GM21717 (cell line): ENCODE data around the gene DNAH2.
"Not testable (repeated sequence)": the region's sequence is repeated elsewhere in the genome, so short reads cannot be mapped to it uniquely, and the experiment has no call there.

Experiments used
- ATAC-seq: cut with Tn5 transposase; IDR thresholded peaks from one replicate; pipeline ENCODE4 v1.9.1; 2021; ENCODE audit warnings: mild to moderate bottlenecking, moderate library complexity; ENCODE audit not compliant: unreplicated experiment

DNAH2 gene

DNA sequence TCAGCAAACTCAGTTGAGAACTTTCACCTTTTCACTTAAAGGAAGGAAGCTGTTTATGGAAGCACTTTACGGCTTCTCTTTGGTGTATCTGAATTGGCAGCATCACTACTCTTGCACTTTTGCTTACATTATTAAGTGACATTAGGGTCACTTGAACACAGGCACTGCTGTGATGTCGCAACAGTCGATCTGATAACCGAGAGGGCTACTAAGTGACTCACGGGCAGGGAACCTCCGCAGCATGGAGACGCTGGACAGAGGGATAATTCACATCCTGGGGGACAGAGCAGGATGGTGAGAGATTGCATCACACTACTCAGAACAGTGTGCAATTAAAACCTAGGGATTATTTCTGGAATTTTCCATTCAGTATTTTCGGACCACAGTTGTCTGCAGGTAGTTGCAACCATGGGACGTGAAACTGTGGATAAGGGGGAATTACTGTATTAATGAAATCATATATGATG is 56.5 kb downstream of the DNAH2 start:
- ATAC-seq: no peak

DNA sequence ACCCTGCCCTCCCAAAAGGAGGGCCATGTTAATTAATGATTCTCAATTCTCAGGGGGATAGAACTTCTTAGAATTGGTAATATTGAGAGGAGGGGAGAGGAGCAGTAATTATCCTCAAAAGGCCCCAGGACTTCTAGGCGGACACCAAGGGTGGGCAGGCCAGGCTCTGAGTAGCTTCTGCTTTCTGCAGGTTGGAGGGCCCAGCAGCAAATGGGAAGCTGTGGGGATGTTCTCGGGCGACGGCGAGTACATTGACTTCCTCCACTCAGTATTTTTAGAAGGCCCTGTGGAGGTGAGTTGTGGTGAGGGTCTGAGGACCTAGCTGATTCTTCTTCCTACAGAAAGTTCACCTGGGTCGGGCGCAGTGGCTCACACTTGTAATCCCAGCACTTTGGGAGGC is 57.5 kb downstream of the DNAH2 start:
- ATAC-seq: no peak

DNA sequence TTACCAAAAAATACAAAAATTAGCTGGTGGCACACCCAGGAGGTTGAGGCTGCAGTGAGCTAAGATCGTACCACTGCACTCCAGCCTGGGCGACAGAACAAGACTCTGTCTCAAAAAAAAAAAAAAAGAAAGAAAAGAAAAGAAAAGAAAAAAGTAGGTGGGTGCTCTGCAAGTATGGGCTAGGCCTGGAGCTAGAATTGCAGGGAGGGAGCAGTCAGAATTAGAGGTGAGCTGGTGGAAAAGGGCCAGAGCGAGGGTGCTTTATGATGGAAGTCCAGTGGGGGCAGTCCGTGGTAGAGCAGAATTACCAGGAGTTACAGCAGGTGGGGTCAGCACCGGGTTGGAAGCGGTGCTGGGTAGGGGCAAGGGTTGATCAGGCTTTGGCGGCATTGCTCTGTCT is 59.5 kb downstream of the DNAH2 start:
- ATAC-seq: no peak

DNA sequence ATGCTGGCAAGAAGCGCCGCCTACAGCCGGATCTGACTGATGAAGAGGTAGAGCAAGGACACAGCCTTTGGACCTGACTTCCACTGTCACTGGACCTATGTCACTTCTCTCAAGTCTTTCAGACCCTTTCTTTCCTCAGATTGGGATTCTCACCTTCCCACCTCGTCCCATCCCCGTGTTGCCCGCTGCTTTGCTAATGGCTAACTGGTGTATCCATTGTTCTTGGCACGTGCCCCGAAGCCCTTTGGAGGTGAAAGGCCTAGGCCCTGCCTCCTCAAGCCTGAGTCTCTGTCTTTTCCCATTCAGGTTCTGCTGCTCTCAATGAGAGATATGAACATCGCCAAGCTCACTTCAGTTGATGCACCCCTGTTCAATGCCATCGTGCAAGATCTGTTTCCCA is 63.2 kb downstream of the DNAH2 start:
- ATAC-seq: no peak

DNA sequence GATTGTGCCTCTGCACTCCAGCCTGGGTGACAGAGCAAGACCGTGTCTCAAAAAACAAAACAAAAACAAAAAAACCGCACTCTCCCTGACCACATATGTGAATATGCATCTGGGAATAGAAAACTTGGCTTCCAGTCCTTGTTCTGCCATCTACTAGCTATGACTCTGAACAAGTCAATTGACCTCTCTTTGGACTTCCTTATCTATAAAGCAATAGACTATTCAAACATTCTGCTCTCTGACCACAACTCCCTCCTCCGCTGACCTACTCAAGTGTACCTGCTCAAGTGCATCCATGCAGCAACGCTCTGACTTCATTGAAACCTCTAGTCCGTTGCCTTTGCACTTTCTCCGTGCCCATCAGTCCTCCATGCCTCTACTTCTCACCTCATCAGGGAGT is 63.9 kb downstream of the DNAH2 start:
- ATAC-seq: no peak

DNA sequence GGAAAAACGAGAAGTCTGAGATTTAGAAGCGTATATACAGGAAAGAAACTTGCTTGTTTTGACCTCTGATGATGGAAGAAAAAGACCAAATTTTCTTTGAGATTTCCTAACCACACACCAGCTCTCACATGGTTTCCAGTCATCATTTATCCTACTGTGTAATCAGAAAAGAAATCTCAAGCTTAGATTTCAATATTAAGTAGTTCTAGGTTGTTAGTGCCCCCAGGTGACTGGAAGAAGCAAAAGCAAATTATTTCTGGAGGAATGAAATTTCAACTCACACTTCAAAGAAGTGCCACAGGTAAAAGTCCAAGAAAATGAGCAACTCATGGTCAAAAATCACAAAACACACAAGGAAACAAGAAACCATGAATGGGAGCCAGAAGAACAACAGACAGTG is 64.7 kb downstream of the DNAH2 start:
- ATAC-seq: no peak

DNA sequence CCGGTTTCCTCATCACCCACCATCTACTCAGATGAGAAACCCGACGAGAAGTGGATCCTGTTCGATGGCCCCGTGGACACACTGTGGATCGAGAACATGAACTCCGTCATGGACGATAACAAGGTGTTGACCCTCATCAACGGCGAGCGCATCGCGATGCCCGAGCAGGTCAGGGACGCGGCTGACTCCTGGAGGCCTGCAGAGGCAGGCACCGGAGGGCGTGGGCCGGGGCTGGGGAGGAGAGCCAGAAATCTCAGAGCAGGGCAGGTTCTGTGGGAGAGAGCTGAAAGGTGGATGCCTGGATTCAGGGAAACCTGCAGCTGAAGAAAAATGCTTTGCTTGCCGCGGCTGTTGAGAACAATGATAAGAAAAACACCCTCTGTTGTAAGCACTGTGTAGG is 69.3 kb downstream of the DNAH2 start:
- no peak for ATAC-seq

DNA sequence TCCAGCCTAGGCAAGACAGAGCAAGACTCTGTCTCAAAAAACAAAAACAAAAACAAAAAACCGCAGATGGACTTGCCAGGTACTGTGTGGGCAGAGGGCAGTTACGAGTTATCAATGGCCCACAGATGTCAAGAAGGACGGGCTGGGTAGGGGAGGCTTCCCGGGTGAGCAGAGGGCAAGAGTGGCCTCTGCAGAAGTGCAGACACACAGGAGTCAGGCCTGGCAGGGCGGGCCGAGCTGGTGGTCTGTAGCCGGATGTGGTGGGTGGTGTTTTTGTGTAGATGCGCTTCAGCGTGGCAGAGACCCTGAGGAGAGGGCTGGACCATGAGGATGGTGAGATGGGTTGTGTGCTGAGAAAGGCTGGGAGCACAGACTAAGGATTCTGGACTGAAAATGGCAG is 71.6 kb downstream of the DNAH2 start:
- ATAC-seq: no peak

DNA sequence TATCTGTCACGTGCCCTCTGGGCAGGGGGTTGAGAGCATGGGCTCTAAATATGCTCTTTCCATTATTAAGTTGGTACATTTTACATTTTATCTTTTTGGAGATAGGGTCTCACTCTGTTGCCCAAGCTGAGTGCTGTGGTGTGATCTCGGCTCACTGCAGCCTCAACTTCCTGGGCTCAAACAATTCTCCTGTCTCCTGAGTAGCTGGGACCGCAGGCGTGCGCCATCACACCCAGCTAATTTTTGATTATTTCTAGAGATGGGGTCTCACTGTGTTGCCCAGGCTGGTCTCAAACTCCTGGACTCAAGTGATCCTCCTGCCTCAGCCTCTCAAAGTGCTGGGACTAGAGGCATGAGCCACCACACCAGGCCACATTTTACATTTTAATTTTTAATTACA is 72.6 kb downstream of the DNAH2 start:
- ATAC-seq: no peak

DNA sequence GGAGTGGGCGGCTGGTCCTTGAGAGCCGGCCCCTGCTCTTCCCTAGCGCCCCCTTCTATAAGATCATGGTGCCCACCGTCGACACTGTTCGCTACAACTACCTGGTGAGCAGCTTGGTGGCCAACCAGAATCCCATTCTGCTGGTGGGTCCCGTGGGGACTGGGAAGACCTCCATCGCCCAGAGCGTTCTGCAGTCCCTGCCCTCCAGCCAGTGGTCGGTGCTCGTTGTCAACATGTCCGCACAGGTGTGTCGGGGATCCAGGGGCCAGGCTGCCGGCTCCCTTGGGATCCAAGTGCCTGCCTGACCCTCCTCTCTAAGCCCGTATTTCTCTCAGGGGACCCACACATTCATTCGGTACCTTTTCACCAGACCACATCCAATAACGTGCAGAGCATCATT is 75.1 kb downstream of the DNAH2 start:
- ATAC-seq: no peak

DNA sequence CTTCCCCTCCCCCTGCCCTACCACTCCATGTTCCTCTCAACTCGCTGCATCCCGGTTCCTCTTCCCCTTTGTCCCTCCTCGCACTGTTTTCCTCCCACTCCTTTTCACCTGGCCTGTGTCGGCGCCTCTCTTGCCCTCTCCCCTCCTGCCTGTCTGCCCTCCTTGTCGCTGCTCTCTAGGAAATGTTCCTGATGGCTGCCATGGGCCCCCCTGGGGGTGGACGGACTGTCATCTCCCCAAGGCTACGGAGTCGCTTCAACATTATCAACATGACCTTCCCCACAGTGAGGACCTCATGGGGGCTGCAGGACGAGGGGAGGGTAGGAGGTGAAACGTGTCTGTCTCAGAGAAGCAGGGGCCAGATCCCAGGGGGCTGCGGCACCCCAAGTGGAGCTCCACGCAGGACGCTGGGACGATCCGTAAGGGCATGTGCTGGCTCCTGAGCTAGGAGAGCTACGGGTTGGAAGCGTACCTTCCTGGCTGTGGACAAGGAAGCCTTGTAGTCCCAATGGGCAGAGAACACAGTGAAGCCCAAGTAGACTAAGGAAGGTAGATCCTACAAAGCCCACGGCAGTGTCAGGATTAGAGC is 76.6 kb downstream of the DNAH2 start:
- ATAC-seq: no peak

DNA sequence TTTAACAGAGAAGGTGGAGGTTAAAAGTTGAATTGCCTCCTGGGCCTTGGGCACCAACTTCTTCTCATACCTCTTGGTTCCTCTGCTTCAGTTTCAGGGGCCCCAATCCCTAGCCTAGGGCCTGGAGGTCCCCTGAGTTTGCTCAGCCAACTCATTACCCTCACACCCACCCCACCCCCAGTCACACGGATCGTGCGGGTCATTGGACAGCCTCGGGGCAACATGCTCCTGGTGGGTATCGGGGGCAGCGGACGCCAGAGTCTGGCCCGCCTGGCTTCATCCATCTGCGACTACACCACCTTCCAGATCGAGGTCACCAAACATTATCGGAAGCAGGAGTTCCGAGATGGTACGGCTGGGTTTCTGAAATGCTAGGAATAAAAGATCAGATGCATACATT is 80.4 kb downstream of the DNAH2 start:
- no peak for ATAC-seq

DNA sequence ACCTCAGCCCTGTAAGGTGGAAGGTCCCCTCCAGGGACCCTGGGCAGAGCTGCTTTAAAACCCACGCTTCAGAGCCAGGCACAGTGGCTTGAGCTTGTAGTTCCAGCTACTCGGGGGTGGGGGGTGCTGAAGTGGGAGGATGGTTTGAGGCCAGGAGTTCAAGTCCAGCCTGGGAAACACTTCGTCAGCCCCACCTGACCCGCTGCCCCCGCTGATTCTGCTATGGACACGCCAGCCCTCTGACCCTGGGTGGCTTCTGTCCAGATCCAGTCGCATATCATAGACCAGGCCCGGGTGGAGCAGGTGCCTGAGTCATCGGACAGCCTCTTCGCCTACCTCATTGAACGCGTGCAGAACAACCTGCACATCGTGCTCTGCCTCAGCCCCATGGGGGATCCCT is 81.3 kb downstream of the DNAH2 start:
- ATAC-seq: no peak

DNA sequence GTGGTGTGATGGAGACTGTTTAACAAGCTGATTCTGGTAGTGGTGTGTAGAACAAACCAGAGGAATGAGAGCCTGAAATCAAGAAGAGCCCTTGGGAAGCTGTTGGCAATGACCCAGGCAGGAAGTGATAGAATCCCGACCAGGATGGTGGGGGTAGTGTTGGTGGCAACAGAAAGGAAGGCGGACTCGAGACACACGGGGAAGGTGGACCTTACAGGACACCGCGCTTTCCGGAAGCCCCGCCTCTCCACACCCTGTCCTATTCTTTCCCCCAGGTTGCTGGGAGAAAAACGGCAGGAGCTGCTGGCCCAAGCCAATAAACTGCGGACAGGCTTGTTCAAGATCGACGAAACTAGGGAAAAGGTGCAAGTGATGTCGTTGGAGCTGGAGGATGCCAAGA is 86.4 kb downstream of the DNAH2 start:
- ATAC-seq: no peak

DNA sequence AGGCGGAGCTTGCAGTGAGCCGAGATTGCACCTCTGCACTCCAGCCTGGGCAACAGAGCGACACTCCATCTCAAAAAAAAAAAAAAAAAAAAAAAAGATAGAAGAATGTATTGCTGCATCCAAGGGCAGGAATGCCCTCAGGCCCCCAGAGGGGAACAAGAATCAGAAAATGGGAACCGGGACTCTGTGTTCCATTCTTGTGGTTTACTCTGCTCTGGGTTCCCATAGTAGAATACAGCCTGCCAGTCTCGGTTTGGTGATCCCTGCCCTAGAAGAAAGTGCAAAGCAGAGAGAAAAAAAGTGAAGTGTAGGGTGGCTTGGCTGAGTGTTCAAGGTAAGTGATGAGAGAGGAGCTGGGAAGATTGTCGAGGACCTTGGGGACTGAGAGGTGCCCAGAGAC is 89.0 kb downstream of the DNAH2 start:
- ATAC-seq: no peak

DNA sequence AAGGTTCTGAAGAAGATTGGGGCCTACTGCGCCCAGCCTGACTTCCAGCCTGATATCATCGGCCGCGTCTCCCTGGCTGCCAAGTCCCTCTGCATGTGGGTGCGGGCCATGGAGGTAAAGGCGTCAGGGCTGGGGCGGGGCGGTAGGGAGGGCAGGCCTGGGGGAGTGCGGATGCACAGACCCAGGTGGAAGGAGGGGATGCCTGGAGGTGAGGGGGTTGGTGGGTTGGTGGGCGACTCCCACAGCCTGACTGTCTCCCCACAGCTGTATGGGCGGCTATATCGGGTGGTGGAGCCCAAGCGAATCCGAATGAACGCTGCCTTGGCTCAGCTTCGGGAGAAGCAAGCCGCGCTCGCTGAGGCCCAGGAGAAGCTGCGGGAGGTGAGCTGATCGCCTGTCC is 89.7 kb downstream of the DNAH2 start:
- ATAC-seq: no peak

DNA sequence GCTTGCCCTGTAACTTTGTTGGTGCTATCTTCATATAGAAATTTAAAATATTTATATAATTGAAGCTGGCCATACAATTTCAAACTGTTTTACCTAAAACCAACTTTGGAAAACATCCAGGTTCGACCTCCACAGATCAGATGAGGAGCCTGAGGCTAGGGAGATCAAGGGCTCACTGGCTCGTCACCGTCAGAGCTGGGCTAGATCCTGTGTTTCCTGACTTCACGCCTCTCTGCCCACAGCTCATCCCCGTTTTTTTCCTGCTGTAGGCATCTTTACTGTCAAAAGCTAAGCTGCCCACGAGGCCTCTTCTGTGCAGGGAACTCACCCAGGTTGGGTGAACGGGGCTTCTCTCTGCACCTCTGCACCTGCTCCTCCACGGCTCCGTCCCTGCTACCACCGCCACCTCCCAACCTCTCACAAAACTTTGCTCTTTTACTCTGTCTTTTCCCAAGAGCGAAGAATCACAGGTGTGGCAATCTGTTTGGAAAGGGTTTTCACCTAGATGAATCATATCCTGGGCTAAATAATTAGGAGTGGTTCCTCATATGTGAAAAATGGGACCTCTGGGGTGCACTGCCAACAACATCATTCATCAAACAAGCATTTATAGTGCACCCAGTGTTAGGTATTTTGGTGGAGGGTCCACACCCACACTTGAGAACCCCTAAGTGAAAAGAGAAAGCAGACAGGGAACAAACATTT is 91.7 kb downstream of the DNAH2 start:
- ATAC-seq: no peak

DNA sequence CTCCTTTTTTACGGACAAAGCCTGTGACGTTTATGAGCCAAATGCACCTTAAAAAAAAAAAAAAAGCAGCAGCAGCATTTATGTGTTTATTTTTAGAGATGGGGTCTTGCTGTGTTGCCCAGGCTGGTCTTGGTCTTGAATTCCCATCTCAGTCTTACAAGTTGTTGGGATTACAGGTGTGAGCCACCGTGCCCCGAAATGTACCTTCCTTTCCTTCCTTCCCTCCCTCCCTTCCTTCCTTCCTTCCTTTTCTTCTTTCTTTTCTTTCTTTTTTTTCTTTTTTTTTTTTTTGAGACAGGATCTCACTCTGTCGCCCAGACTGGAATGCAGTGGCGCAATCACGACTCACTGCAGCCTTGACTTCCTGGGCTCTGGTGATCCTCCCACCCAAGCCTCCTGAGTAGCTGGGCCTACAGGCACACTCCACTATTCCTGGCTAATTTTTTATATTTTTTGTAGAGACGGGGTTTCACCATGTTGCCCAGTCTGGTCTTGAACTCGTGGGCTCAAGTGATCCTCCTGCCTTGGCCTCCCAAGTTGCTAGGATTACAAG is 92.3 kb downstream of the DNAH2 start:
- ATAC-seq: not testable (repeated sequence)

DNA sequence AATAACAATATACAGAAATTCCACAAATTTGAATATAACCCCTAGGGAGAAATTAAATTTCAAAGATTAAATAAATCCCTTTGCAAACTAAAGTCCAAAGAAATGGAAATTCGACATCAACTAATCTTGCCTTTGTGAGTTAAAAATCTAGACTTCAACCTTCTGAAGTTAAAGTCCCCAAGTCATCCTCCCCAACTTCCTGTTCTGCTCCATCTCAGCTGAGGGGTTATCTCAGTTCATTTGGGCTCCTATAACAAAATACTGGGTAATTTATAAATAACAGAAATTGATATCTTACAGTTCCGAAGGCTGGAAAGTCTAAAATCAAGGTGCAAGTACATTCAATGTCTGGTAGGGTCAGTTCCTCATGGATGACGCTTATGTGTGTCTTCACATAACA is 93.7 kb downstream of the DNAH2 start:
- ATAC-seq: no peak

DNA sequence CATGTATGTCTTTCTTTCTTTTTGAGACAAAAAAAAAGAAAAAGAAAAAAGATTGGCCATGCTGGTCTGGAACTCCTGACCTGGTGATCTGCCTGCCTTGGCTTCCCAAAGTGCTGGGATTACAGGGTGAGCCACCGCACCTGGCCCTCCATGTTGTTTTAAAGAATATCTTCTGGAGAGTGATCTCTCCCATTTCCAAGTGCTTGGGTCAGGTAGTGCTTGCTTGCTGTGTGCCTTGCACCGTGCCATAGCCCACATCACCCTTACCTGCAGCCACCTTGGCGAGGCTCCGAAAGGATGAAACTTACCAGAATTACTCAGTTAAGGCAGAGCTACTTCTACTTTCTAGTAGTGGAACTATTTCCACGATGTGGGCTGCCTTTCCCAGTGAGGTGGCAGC is 97.4 kb downstream of the DNAH2 start:
- no peak for ATAC-seq

DNA sequence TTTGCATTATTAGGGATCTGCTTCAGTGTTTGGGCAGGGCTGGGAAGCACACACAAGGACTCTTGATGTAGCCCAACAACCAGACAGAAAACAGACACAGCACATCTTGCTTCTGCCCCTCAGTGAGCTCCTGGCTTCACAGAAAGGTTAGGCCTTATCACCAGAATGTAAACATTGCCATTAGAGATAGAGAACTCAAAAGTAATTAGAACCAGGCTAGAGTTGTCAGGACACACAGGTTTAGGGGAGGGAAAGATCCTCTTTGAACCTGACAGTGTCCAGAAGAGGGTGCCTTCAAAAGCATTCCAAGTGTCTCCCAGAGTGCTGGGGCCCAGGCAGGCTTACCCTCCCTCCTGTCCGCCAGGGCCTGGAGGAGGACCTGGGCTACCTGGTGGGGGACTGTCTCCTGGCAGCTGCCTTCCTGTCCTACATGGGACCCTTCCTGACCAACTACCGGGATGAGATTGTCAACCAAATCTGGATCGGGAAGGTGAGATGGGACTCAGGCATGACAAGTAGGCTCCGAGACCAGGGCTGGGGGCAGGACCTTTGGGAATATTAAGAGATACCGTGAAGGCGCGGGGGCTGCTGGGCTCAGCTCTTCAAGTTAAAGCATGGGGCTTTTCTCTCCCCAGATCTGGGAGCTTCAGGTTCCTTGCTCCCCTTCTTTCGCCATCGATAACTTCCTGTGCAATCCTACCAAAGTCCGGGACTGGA is 99.5 kb downstream of the DNAH2 start:
- no peak for ATAC-seq

DNA sequence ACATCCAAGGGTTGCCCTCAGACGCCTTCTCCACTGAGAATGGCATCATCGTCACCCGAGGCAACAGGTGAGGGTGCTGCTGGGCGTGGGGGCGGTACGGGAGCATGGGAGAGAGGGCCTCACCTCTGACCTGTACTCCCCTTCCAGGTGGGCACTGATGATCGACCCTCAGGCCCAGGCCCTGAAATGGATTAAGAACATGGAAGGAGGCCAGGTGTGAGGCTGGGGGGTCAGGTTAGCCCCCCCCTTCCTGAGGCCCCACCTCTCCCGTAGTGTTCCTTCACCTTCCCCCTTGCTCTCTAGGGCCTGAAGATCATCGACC is 100.1 kb downstream of the DNAH2 start:
- no peak for ATAC-seq
